Karpas-422 (cell line): ENCODE results near the gene GABBR1. TPM values are rescaled to one million over a fixed set of nuclear protein-coding genes. Genes with fewer than 3 reads are reported as not detected.
"Not testable (repeated sequence)": the region's sequence is repeated elsewhere in the genome, so short reads cannot be mapped to it uniquely, and the experiment has no call there.

Experiments used
- DNase-seq: peaks from one replicate; pipeline ENCODE4 v3.0.0-alpha.2; 2015
- H2AFZ ChIP-seq: fragments of 200-600 bp; sonication (generic); 2 replicates; pipeline ENCODE4 v1.6.1; 2014; ENCODE audit warnings: antibody characterized with exemption, low read length, mixed read lengths
- H3K27ac ChIP-seq: fragments of 200-600 bp; sonication (generic); 2 replicates; pipeline ENCODE4 v1.5.1; 2014; ENCODE audit warnings: mild to moderate bottlenecking, low read length, moderate library complexity
- H3K27me3 ChIP-seq: fragments of 200-600 bp; sonication (generic); 2 replicates; pipeline ENCODE4 v1.6.1; 2014; ENCODE audit warnings: low read length, mixed read lengths
- H3K36me3 ChIP-seq: fragments of 200-600 bp; sonication (generic); 2 replicates; pipeline ENCODE4 v1.6.1; 2014; ENCODE audit warnings: low read length, mixed read lengths; ENCODE audit not compliant: insufficient read depth
- H3K4me1 ChIP-seq: fragments of 200-600 bp; sonication (generic); 2 replicates; pipeline ENCODE4 v1.6.1; 2014; ENCODE audit warnings: mild to moderate bottlenecking, low read length, mixed read lengths
- H3K4me2 ChIP-seq: fragments of 200-600 bp; sonication (generic); 2 replicates; pipeline ENCODE4 v1.6.1; 2014; ENCODE audit warnings: low read length, low read depth, mild to moderate bottlenecking; ENCODE audit not compliant: poor library complexity, severe bottlenecking
- H3K4me3 ChIP-seq: fragments of 200-600 bp; sonication (generic); 2 replicates; pipeline ENCODE4 v1.5.1; 2014; ENCODE audit warnings: mild to moderate bottlenecking, antibody characterized with exemption, low read length, mixed read lengths
- H3K79me2 ChIP-seq: fragments of 200-600 bp; sonication (generic); 2 replicates; pipeline ENCODE4 v1.6.1; 2014; ENCODE audit warnings: mild to moderate bottlenecking, low read length, mixed read lengths
- H3K9ac ChIP-seq: fragments of 200-600 bp; sonication (generic); 2 replicates; pipeline ENCODE4 v1.6.0; 2014; ENCODE audit warnings: low read length
- H3K9me2 ChIP-seq: fragments of 200-600 bp; sonication (generic), shearing (Covaris generic); replicated peaks from 2 replicates; pipeline ENCODE4 v1.6.0; 2014; ENCODE audit warnings: mild to moderate bottlenecking, low read length, moderate library complexity; ENCODE audit not compliant: insufficient read depth
- H3K9me3 ChIP-seq: fragments of 300-700, 200-600 bp; sonication (generic); 2 replicates; pipeline ENCODE4 v1.6.1; 2014; ENCODE audit warnings: low read length, mixed read lengths
- H4K20me1 ChIP-seq: fragments of 200-600 bp; sonication (generic); 2 replicates; pipeline ENCODE4 v1.6.1; 2014; ENCODE audit warnings: mild to moderate bottlenecking, antibody characterized with exemption, low read length, low read depth; ENCODE audit not compliant: insufficient read depth
- total RNA-seq: library from RNA; depleted of rRNA; stranded (reverse); fragments of >200 nt; shearing (Covaris generic); gene quantifications from 2 replicates; pipeline ENCODE4 v1.2.3, GENCODE V29; 2014; ENCODE audit warnings: low replicate concordance

The GABBR1 gene
- total RNA-seq, 1 experiment from 2014 or later = 10.5 TPM

DNA sequence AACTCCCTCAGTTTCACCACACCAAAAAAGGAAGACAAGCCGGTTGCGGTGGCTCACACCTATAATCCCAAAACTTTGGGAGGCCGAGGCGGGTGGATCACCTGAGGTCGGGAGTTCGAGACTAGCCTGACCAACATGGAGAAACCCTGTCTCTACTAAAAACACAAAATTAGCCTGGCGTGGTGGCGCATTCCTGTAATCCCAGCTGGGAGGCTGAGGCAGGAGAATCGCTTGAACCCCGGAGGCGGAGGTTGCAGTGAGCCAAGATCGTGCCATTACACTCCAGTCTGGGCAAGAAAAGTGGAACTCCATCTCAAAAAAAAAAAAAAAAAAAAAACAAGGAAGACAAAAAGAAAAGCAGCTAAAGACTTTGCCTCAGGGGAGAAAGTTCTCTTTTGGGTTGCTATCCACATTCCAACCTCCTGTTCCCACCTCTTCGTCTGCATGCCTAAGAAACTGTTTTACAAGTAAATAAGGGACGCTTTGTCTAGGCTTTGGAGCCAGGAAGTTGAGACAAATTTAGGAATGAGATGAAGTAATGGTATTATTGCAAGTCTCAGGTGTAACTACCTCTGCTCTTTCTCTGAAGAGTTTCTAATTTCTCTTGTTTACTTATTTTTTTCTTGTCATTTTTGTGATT lies 28.6 kb upstream of the GABBR1 start:
- not testable (repeated sequence) for H3K79me2 ChIP-seq, H3K4me3 ChIP-seq, H3K36me3 ChIP-seq, H2AFZ ChIP-seq, H3K4me1 ChIP-seq, H3K9me2 ChIP-seq, H3K27ac ChIP-seq, H3K4me2 ChIP-seq, H3K27me3 ChIP-seq, H3K9me3 ChIP-seq, H3K9ac ChIP-seq, DNase-seq, H4K20me1 ChIP-seq

DNA sequence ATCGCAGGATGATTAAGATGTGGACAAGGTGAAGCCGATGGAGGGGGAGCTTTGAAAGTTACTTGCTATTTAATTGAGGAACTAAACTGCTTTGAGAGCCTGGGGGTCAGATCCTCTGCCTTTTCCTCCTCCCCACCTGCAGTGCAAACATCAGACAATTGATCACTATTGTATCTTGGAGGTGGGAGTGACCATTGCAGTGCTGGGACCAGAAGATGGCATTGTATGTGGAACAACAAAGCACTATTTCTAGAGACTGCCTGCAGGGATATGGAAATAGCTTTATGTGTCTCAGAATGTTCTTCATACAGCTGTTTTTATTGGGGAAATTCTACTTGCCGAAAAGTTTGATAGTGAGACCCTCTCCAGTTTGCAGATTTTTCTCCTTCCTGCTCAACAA lies 28.1 kb upstream of the GABBR1 start:
- H3K36me3 ChIP-seq = no peaks in the 10 kb centered on the region
- H4K20me1 ChIP-seq = no peaks in the 10 kb centered on the region
- H3K79me2 ChIP-seq = no peaks in the 10 kb centered on the region
- H3K9me2 ChIP-seq = no peaks in the 10 kb centered on the region
- H2AFZ ChIP-seq = no peak overlapping the region
- no peak for DNase-seq
- H3K9ac ChIP-seq = no peak overlapping the region
- no peaks in the 10 kb centered on the region for H3K9me3 ChIP-seq
- H3K4me3 ChIP-seq = no peak overlapping the region
- no peak overlapping the region for H3K4me2 ChIP-seq
- no peaks in the 10 kb centered on the region for H3K27me3 ChIP-seq
- H3K27ac ChIP-seq = no peak overlapping the region
- H3K4me1 ChIP-seq = no peaks in the 10 kb centered on the region

GRCh38 chr6:29656798-29657197 lies 23.8 kb upstream of the GABBR1 start, which contains the start of gene MOG:
MOG (plus strand) TSS chr6:29657092; CDS start chr6:29657210, 118 bp downstream.
- Histone ChIP-seq H3K36me3 (no peaks in the 10 kb centered on the region), H3K27me3 (no peaks in the 10 kb centered on the region), H3K27ac (no peak within 1 kb of the TSS), H3K4me2 (no peak within 1 kb of the TSS), H3K9me2 (no peaks in the 10 kb centered on the region), H3K4me3 (no peak within 1 kb of the TSS), H3K9me3 (no peaks in the 10 kb centered on the region), H4K20me1 (no peaks in the 10 kb centered on the region), H2AFZ (no peak within 1 kb of the TSS), H3K4me1 (no peaks in the 10 kb centered on the region), H3K79me2 (no peaks in the 10 kb centered on the region), H3K9ac (no peak within 1 kb of the TSS)
- no peak for DNase-seq

GRCh38 chr6:29656157-29656556 lies 23.2 kb upstream of the GABBR1 start:
- no peak overlapping the region for H2AFZ ChIP-seq
- no peaks in the 10 kb centered on the region for H3K27me3 ChIP-seq
- no peaks in the 10 kb centered on the region for H3K4me1 ChIP-seq
- H3K4me3 ChIP-seq = no peak overlapping the region
- no peaks in the 10 kb centered on the region for H3K9me2 ChIP-seq
- no peak for DNase-seq
- no peaks in the 10 kb centered on the region for H3K9me3 ChIP-seq
- no peaks in the 10 kb centered on the region for H3K79me2 ChIP-seq
- H3K36me3 ChIP-seq = no peaks in the 10 kb centered on the region
- no peak overlapping the region for H3K27ac ChIP-seq
- no peak overlapping the region for H3K9ac ChIP-seq
- H3K4me2 ChIP-seq = no peak overlapping the region
- H4K20me1 ChIP-seq = no peaks in the 10 kb centered on the region

GRCh38 chr6:29655658-29656057 lies 22.7 kb upstream of the GABBR1 start:
- Histone ChIP-seq H3K27ac (no peak overlapping the region), H3K9ac (no peak overlapping the region), H3K79me2 (no peaks in the 10 kb centered on the region), H3K4me3 (no peak overlapping the region), H2AFZ (no peak overlapping the region), H3K27me3 (no peaks in the 10 kb centered on the region), H3K4me1 (no peaks in the 10 kb centered on the region), H3K4me2 (no peak overlapping the region), H3K9me3 (no peaks in the 10 kb centered on the region), H4K20me1 (no peaks in the 10 kb centered on the region), H3K9me2 (no peaks in the 10 kb centered on the region), H3K36me3 (no peaks in the 10 kb centered on the region)
- DNase-seq = no peak

- DNase-seq = peak; percentile 85
- no peak overlapping the region for H3K4me2 ChIP-seq
- H2AFZ ChIP-seq = no peak overlapping the region
- H3K36me3 ChIP-seq = no peaks in the 10 kb centered on the region
- H3K9ac ChIP-seq = no peak overlapping the region
- H3K27me3 ChIP-seq = no peaks in the 10 kb centered on the region
- peaks cover 3% of the 10 kb centered on the region; the same call in 1 of the 2 replicates for H3K4me1 ChIP-seq
- H3K79me2 ChIP-seq = no peaks in the 10 kb centered on the region
- H4K20me1 ChIP-seq = no peaks in the 10 kb centered on the region
- H3K9me2 ChIP-seq = no peaks in the 10 kb centered on the region
- no peak overlapping the region for H3K4me3 ChIP-seq
- H3K27ac ChIP-seq = no peak overlapping the region
- no peaks in the 10 kb centered on the region for H3K9me3 ChIP-seq
Measured at GRCh38 chr6:29653452-29654038, 20.6 kb upstream of the GABBR1 start.

GRCh38 chr6:29652198-29652584 lies 19.2 kb upstream of the GABBR1 start:
- Histone ChIP-seq H3K36me3 (no peaks in the 10 kb centered on the region), H2AFZ (no peak overlapping the region)

GRCh38 chr6:29651413-29652197 lies 18.6 kb upstream of the GABBR1 start:
- H3K4me2 ChIP-seq = no peak overlapping the region
- peak; percentile 73 for DNase-seq
- no peaks in the 10 kb centered on the region for H3K9me3 ChIP-seq

More at GRCh38 chr6:29652198-29652584, 19.2 kb upstream of the GABBR1 start:
- no peak overlapping the region for H3K4me3 ChIP-seq
- no peak overlapping the region for H3K9ac ChIP-seq
- no peaks in the 10 kb centered on the region for H3K9me3 ChIP-seq
- no peaks in the 10 kb centered on the region for H4K20me1 ChIP-seq
- H3K9me2 ChIP-seq = no peaks in the 10 kb centered on the region
- H3K79me2 ChIP-seq = no peaks in the 10 kb centered on the region
- H3K4me1 ChIP-seq = peaks cover 3% of the 10 kb centered on the region; the same call in 1 of the 2 replicates
- no peak overlapping the region for H3K27ac ChIP-seq
- H3K4me2 ChIP-seq = no peak overlapping the region
- DNase-seq = no peak
- no peaks in the 10 kb centered on the region for H3K27me3 ChIP-seq

More at GRCh38 chr6:29651413-29652197, 18.6 kb upstream of the GABBR1 start:
- H3K4me1 ChIP-seq = peaks cover 3% of the 10 kb centered on the region; the same call in 1 of the 2 replicates
- H3K27me3 ChIP-seq = no peaks in the 10 kb centered on the region
- no peaks in the 10 kb centered on the region for H3K36me3 ChIP-seq
- H3K79me2 ChIP-seq = no peaks in the 10 kb centered on the region
- H3K4me3 ChIP-seq = no peak overlapping the region
- no peak overlapping the region for H3K9ac ChIP-seq
- no peaks in the 10 kb centered on the region for H3K9me2 ChIP-seq
- H4K20me1 ChIP-seq = no peaks in the 10 kb centered on the region
- no peak overlapping the region for H2AFZ ChIP-seq
- no peak overlapping the region for H3K27ac ChIP-seq
